ENCODE results near the gene LBR.

Gene LBR

DNA sequence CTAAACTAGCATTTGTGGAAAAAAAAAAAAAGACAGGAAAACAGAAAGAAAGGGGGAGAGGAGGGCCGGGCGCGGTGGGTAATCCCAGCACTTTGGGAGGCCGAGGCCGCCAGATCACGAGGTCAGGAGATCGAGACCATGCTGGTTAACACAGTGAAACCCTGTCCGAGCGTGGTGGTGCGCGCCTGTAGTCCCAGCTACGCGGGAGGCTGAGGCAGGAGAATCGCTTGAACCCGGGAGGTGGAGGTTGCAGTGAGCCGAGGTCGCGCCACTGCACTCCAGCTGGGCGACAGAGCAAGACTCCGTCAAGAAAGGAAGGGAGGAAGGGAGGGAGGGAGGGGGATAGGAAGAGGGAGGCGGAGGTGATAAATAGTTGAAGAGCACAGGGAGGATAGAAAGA is 54.7 kb downstream of the LBR start:
- no peak for DNase-seq (ENCODE audit: low read depth)

DNA sequence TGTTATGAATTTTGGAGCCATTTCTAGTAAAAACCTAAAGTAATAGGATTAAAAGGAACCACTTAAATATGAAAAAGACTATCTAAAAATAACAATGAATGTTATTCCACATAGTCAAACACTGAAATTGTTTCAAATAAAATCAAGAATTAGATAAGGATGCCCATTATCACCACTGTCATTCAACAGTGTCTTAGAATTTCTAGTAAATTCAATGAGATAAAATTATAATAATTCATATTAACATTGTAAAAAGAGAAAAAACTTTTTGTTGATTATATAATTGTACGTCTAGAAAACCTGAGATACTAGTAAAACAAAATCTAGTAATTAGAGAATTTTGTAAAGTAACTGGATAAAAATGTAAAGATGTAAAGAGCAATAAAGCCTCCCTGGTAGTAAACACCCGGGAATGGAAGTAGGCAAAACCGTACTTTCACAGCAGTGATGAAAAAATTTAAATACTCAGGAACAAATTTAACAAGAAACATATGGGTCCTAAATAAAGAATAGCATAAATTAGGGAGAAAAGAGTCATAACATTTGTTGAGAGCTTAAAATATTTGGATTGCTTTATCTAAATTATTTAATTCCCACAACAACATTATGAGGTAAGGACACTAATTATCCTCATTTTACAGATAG is 56.4 kb downstream of the LBR start:
- no peak for DNase-seq (ENCODE audit: low read depth)

DNA sequence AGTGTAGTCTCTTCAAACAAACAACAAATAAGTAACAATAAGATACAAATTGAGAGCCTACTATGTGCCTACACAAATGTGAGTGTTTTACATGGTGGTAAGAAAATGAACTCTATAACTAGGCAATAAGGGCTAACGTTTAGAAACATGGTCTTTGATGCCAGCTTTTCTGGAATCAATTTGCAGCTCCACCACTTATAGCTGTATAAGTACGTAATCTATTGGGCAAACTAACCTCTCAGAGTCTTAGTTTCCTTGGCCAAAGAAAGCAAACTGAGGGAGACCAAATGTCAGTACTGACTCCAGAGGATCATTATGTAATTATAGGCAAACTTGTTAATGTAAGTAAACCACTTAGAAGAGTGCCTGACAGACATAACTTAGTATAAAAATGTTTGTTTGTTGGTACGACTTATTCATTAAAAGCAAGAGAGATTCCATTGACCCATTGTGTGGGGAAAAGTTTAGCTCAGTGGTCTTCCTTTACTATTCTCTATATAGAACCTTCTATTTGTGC is 59.7 kb downstream of the LBR start:
- DNase-seq (ENCODE audit: low read depth): no peak

DNA sequence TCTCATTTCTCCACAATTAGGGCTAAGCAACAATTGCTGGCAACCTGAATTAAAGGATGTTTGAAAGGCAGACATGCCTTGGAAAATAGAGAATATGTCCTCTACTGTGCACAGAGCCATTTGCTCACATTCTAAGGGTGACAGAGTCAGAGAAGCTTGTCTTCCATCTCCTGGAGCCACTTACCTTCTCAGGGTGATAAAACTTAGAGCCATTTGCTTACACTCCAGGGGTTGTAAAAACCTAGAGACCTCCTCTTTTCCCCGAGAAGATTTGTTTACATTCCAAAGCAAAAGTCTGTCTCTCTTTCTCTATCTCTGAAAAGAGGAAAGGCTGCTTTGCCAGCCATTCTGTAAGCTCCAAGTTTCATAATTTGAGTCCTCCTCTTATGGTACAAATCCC is 61.3 kb downstream of the LBR start:
- DNase-seq (ENCODE audit: low read depth): no peak

DNA sequence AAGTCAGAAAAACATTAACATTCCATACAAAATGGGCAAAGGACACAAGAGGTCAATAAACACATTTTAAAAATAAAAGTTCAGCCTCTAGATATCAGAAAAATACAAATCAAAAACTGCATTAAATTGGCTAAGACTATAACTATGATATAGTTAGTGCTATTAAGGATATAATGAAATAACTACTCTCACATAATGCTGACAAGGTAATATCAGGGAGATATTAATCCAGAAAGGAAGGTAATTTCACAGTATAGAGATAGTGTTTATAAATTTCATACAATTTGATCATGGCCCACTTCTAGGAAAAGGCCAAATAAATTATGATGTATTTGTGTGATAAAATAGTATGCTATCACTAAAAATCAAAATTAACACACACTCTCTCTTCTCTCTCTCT is 61.8 kb downstream of the LBR start:
- no peak for DNase-seq (ENCODE audit: low read depth)

DNA sequence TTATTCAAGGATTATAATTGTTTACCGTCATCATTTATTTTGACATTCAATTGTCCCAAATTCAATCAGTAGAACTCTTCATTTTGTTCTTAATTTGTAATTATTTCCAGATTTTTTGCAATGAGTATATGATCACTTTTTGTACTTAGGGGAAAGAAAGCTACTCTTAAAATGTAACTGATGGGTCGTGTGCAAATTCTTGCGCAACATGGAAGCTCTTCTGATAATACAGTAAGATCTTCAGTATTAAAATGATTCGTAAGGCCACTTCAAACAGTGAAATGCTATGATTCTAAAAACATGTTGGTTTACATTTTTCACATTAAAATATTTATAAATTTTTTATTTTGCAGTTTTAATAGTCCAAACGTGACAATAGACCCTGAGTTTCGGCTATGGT is 63.4 kb downstream of the LBR start:
- no peak for DNase-seq (ENCODE audit: low read depth)

DNA sequence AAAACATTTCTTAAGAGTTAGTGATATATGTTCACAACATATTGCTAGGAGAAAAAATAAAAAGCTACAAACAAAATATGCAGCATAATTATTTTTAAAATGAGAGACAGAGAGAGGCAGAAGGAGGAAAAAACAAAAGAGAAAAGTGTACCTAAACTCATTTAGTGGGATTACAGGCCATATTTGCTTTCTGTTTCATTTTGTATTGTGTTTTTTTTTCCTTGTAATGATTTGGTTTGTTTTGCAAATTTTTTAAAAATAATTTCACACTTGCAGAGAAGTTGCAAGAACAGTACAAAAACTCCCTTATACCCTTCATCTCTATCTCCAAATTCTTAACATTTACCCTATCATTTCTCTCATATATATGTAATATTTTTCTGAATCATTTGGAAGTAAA is 65.0 kb downstream of the LBR start:
- DNase-seq (ENCODE audit: low read depth): no peak

DNA sequence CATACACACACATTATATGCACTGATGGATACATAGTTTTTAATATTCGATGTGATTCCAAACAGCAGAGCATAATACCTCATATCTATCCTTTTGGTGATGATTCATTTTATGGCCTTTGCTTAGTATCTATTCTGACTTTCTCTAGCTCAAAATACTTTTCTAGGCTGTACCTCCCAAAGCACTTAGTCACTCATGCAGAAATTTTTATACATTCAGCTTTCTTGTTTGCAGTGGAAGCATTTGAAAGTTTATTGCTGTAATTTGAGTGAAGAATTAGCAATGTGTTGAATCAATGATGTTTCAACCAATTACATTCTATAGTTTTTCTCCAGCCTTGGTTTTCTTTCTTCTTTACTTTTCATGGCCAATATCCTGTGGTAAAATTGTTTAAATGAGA is 66.7 kb downstream of the LBR start:
- peak; percentile 6 for DNase-seq (ENCODE audit: low read depth)

DNA sequence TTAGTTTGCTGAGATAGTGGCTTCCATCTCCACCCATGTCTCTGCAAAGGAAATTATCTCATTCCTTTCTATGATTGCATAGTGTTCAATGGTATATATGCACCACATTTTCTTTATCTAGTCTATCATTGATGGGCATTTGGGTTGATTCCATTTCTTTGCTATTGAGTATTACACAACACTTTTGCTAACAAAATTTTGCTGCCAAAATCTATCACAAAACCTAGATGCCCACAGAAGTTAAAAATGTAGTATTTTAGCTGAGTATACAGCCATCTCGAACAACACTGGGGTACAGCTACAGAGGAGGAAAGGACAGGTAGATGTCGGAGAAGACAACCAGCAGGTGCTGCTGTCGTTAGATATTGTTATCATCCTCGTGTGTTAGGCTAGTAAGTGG is 67.7 kb downstream of the LBR start:
- DNase-seq (ENCODE audit: low read depth): no peak

DNA sequence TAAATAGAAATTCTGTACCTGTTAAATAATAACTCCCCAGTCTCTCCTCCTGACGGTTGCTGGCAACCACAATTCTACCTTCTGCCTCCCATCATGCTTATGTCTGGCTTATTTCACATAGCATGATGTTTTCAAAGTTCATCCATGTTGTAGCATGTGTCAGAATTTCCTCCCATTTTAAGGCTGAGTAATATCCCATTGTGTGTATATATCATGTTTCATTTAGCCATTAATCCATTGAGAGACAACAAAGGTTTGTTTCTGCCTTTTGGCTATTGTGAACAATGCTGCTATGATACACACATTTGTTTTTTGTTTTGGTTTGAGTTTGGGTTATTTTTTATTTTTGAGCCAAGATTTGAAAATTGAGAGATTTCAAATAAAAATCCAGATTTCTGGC is 72.0 kb downstream of the LBR start:
- no peak for DNase-seq (ENCODE audit: low read depth)

DNA sequence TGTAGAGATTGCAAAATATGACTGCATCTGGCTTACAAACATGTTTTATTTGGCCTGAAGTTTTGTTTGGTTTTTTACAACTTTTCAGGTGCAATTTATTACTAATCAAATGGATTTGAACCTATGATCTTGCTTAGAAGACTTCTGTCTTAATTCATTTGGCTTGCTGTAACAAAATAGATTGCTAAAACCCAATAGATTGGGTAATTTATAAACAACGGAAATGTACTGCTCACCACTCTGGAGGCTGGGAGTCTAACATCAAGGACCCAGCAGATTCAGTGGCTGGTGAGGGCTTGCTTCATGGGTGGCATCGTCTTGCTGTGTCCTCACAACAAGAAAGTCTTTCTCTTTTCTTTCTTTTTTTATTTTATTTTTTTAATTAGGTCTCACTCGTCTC is 72.9 kb downstream of the LBR start:
- DNase-seq (ENCODE audit: low read depth): no peak
